Ishikawa (cell line): ENCODE results near the gene SORT1.

ENCODE experiments used
- CEBPB ChIP-seq: IDR thresholded peaks from 2 replicates; pipeline ENCODE4 v1.6.1; 2012
- CREB1 ChIP-seq: IDR thresholded peaks from 2 replicates; pipeline ENCODE4 v1.6.1; 2012; ENCODE audit warnings: low read depth
- EGR1 ChIP-seq: IDR thresholded peaks from 2 replicates; pipeline ENCODE4 v1.6.1; 2012
- EP300 ChIP-seq: IDR thresholded peaks from 2 replicates; pipeline ENCODE4 v1.6.1; 2012; ENCODE audit warnings: borderline replicate concordance
- FOXM1 ChIP-seq: IDR thresholded peaks from 2 replicates; pipeline ENCODE4 v1.6.1; 2012; ENCODE audit warnings: low read depth, borderline replicate concordance
- NFIC ChIP-seq: IDR thresholded peaks from 2 replicates; pipeline ENCODE4 v1.6.1; 2012
- RAD21 ChIP-seq: IDR thresholded peaks from 2 replicates; pipeline ENCODE4 v1.6.1; 2012; ENCODE audit warnings: low read depth
- TAF1 ChIP-seq: IDR thresholded peaks from 2 replicates; pipeline ENCODE4 v1.6.1; 2012; ENCODE audit warnings: low read depth, mild to moderate bottlenecking
- TCF12 ChIP-seq: IDR thresholded peaks from 2 replicates; pipeline ENCODE4 v1.6.1; 2012; ENCODE audit warnings: low read depth
- TEAD4 ChIP-seq: IDR thresholded peaks from 2 replicates; pipeline ENCODE4 v1.6.1; 2012
- YY1 ChIP-seq: IDR thresholded peaks from 2 replicates; pipeline ENCODE4 v1.6.1; 2012; ENCODE audit warnings: low read depth
- ZBTB7A ChIP-seq: IDR thresholded peaks from 2 replicates; pipeline ENCODE4 v1.6.1; 2012; ENCODE audit warnings: low read depth
- TF ChIP-seq, protein P1 (sequence below): IDR thresholded peaks from 2 replicates; pipeline ENCODE4 v1.6.1; 2012
- TF ChIP-seq, protein P2 (sequence below): IDR thresholded peaks from 2 replicates; pipeline ENCODE4 v1.6.1; 2012
- TF ChIP-seq, protein P3 (sequence below): IDR thresholded peaks from 2 replicates; pipeline ENCODE4 v1.6.1; 2012; ENCODE audit warnings: low read depth, mild to moderate bottlenecking

SORT1 gene

GRCh38 chr1:109327285-109327684 lies 70.4 kb downstream of the SORT1 start:
- no peak for TF ChIP-seq YY1
- TF ChIP-seq CEBPB: no peak
- no peak for TF ChIP-seq EP300
- no peak for TF ChIP-seq TEAD4
- no peak for TF ChIP-seq TCF12
- TF ChIP-seq, protein P1, sequence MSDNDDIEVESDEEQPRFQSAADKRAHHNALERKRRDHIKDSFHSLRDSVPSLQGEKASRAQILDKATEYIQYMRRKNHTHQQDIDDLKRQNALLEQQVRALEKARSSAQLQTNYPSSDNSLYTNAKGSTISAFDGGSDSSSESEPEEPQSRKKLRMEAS: no peak
- no peak for TF ChIP-seq RAD21
- no peak for TF ChIP-seq ZBTB7A
- TF ChIP-seq, protein P2, sequence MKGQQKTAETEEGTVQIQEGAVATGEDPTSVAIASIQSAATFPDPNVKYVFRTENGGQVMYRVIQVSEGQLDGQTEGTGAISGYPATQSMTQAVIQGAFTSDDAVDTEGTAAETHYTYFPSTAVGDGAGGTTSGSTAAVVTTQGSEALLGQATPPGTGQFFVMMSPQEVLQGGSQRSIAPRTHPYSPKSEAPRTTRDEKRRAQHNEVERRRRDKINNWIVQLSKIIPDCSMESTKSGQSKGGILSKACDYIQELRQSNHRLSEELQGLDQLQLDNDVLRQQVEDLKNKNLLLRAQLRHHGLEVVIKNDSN: no peak
- peak; percentile 33; the same call in 1 of the 2 replicates for TF ChIP-seq NFIC
- no peak for TF ChIP-seq TAF1
- TF ChIP-seq FOXM1: no peak
- no peak for TF ChIP-seq CREB1
- peak; percentile 53; the same call in 1 of the 2 replicates for TF ChIP-seq EGR1

GRCh38 chr1:109322974-109323373 lies 74.7 kb downstream of the SORT1 start:
- TF ChIP-seq CREB1 (no peak), EP300 (no peak), NFIC (no peak), CEBPB (no peak), RAD21 (no peak), TAF1 (no peak), EGR1 (no peak), TEAD4 (no peak), YY1 (no peak), ZBTB7A (no peak), TCF12 (no peak)
- TF ChIP-seq, protein P2: no peak
- TF ChIP-seq, protein P3, sequence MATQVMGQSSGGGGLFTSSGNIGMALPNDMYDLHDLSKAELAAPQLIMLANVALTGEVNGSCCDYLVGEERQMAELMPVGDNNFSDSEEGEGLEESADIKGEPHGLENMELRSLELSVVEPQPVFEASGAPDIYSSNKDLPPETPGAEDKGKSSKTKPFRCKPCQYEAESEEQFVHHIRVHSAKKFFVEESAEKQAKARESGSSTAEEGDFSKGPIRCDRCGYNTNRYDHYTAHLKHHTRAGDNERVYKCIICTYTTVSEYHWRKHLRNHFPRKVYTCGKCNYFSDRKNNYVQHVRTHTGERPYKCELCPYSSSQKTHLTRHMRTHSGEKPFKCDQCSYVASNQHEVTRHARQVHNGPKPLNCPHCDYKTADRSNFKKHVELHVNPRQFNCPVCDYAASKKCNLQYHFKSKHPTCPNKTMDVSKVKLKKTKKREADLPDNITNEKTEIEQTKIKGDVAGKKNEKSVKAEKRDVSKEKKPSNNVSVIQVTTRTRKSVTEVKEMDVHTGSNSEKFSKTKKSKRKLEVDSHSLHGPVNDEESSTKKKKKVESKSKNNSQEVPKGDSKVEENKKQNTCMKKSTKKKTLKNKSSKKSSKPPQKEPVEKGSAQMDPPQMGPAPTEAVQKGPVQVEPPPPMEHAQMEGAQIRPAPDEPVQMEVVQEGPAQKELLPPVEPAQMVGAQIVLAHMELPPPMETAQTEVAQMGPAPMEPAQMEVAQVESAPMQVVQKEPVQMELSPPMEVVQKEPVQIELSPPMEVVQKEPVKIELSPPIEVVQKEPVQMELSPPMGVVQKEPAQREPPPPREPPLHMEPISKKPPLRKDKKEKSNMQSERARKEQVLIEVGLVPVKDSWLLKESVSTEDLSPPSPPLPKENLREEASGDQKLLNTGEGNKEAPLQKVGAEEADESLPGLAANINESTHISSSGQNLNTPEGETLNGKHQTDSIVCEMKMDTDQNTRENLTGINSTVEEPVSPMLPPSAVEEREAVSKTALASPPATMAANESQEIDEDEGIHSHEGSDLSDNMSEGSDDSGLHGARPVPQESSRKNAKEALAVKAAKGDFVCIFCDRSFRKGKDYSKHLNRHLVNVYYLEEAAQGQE: no peak
- TF ChIP-seq, protein P1: no peak

- TF ChIP-seq, protein P1: no peak
- no peak for TF ChIP-seq TAF1
- TF ChIP-seq CREB1: no peak
- no peak for TF ChIP-seq ZBTB7A
- no peak for TF ChIP-seq EGR1
- no peak for TF ChIP-seq YY1
- TF ChIP-seq, protein P3: no peak
- no peak for TF ChIP-seq TCF12
- TF ChIP-seq, protein P2: no peak
Measured at GRCh38 chr1:109319114-109319513, 78.6 kb downstream of the SORT1 start.

DNA sequence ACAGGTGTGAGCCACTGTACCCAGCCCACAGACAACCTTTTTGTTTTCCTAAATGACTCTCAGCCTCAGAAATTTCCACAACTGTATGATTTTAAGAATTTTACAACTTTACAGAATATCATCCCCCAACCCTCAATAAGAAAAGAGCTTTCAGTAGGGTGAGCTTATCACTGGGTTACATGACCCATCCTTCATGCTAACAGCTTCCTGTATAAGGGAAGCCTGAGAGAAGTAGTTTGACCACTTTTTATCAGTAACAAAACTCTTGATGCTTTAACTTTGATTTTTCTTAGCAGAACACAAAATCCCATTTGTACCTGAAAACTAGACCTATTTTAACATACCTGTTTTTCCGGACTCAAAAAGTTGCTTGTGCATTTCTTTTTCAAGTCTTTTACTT lies 81.2 kb downstream of the SORT1 start:
- TF ChIP-seq EGR1 (no peak), CEBPB (no peak), TAF1 (no peak), TCF12 (no peak), FOXM1 (no peak), YY1 (no peak), TEAD4 (no peak), RAD21 (no peak), ZBTB7A (no peak), EP300 (no peak)
- TF ChIP-seq, protein P1: no peak
- TF ChIP-seq, protein P3: no peak
- TF ChIP-seq, protein P2: no peak
